ENCODE data around the gene BRINP1. TPM values are rescaled to one million over a fixed set of nuclear protein-coding genes. Genes with fewer than 3 reads are reported as not detected.

Gene BRINP1
- total and polyA plus RNA-seq, 2 of the 8 experiments (the other 6 are each of a cell fraction or from before 2014, with no cell fraction given) = 19.5 to 20.5 TPM

- no peak for TF ChIP-seq BCL11A (IDR thresholded peaks at IDR 0.05; ENCODE audit: low read depth in 2 of 2, low read length in 2 of 2)
- TF ChIP-seq CHD2 (IDR thresholded peaks at IDR 0.05; ENCODE audit: low read length) = no peak
- TF ChIP-seq BRCA1 (IDR thresholded peaks at IDR 0.05; ENCODE audit: low read depth, low read length) = no peak
- TF ChIP-seq JUND (IDR thresholded peaks at IDR 0.05; ENCODE audit: low read length) = no peak
- no peak for TF ChIP-seq SIN3A (conservative IDR thresholded peaks at IDR 0.05 in 1 of 2, IDR thresholded peaks at IDR 0.05 in 1 of 2; ENCODE audit: low read depth in 1 of 2, low read length in 2 of 2)
- TF ChIP-seq KDM1A (IDR thresholded peaks at IDR 0.05; ENCODE audit: borderline replicate concordance, low read length) = no peak
Measured at GRCh38 chr9:119369680-119370366, 588 bp upstream of the BRINP1 start (continued).
